Testis (tissue), 2 donors: ENCODE data around the gene POFUT1.

ENCODE experiments used
- POLR2A ChIP-seq: fragments of 450-650 bp; IDR thresholded peaks from one replicate; pipeline ENCODE4 v1.6.1; 2017; ENCODE audit warnings: antibody characterized with exemption, mild to moderate bottlenecking, moderate library complexity
- TF ChIP-seq, protein P1 (sequence below), 3 experiments: fragments of 450-650 bp in 2 of 3; fragments of 200-600 bp in 1 of 3; sonication (generic) in 1 of 3; IDR thresholded peaks; one replicate each; pipeline ENCODE4 v1.5.1; 2016 to 2019; ENCODE audit warnings: antibody characterized with exemption in 3 of 3, mild to moderate bottlenecking in 2 of 3, moderate library complexity in 1 of 3

GRCh38 chr20:32205110-32205842, 2.4 kb upstream of the POFUT1 start:
- TF ChIP-seq, protein P1, sequence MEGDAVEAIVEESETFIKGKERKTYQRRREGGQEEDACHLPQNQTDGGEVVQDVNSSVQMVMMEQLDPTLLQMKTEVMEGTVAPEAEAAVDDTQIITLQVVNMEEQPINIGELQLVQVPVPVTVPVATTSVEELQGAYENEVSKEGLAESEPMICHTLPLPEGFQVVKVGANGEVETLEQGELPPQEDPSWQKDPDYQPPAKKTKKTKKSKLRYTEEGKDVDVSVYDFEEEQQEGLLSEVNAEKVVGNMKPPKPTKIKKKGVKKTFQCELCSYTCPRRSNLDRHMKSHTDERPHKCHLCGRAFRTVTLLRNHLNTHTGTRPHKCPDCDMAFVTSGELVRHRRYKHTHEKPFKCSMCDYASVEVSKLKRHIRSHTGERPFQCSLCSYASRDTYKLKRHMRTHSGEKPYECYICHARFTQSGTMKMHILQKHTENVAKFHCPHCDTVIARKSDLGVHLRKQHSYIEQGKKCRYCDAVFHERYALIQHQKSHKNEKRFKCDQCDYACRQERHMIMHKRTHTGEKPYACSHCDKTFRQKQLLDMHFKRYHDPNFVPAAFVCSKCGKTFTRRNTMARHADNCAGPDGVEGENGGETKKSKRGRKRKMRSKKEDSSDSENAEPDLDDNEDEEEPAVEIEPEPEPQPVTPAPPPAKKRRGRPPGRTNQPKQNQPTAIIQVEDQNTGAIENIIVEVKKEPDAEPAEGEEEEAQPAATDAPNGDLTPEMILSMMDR (IDR thresholded peaks at IDR 0.05): no peak
- TF ChIP-seq POLR2A: no peak
